Epithelial cell of prostate (primary cell): ENCODE results near the gene KRTAP10-8.
"Not testable (repeated sequence)": the region's sequence is repeated elsewhere in the genome, so short reads cannot be mapped to it uniquely, and the experiment has no call there.

Experiments
- DNase-seq: peaks from one replicate; pipeline ENCODE4 v3.0.0-alpha.2; 2011; ENCODE audit warnings: low read depth, low spot score
- H3K27ac ChIP-seq: fragments of 450-650 bp; 2 replicates; pipeline ENCODE4 v1.5.1; 2017; ENCODE audit warnings: mild to moderate bottlenecking

The KRTAP10-8 gene

GRCh38 chr21:44596068-44596725, 15.7 kb upstream of the KRTAP10-8 start:
- H3K27ac ChIP-seq, result no peak overlapping the region
- peak; percentile 52 for DNase-seq

- no peak for DNase-seq
- H3K27ac ChIP-seq, result no peak overlapping the region
Measured at GRCh38 chr21:44598061-44598460, 13.8 kb upstream of the KRTAP10-8 start.

- H3K27ac ChIP-seq, result no peak overlapping the region
- no peak for DNase-seq
Measured at GRCh38 chr21:44599264-44600029, 12.4 kb upstream of the KRTAP10-8 start.

GRCh38 chr21:44600118-44600978, 11.5 kb upstream of the KRTAP10-8 start, which contains the start of gene KRTAP10-7:
KRTAP10-7 (plus strand) TSS chr21:44600597; CDS start chr21:44600622, 25 bp downstream.
- DNase-seq, H3K27ac ChIP-seq: not testable (repeated sequence)

- DNase-seq, H3K27ac ChIP-seq: not testable (repeated sequence)
Measured at GRCh38 chr21:44601091-44601490, 10.8 kb upstream of the KRTAP10-8 start.

GRCh38 chr21:44601596-44602462, 10.1 kb upstream of the KRTAP10-8 start:
- DNase-seq, result no peak
- H3K27ac ChIP-seq, result no peak overlapping the region

GRCh38 chr21:44602463-44602850, 9.4 kb upstream of the KRTAP10-8 start:
- no peak for DNase-seq
- no peak overlapping the region for H3K27ac ChIP-seq

GRCh38 chr21:44603109-44603875, 8.6 kb upstream of the KRTAP10-8 start:
- H3K27ac ChIP-seq, result no peak overlapping the region

GRCh38 chr21:44603911-44604310, 8.0 kb upstream of the KRTAP10-8 start:
- no peak overlapping the region for H3K27ac ChIP-seq
- no peak for DNase-seq

More at GRCh38 chr21:44603109-44603875, 8.6 kb upstream of the KRTAP10-8 start:
- DNase-seq, result no peak

GRCh38 chr21:44606495-44606894, 5.4 kb upstream of the KRTAP10-8 start:
- DNase-seq, result no peak
- no peak overlapping the region for H3K27ac ChIP-seq

GRCh38 chr21:44609193-44609592, 2.7 kb upstream of the KRTAP10-8 start:
- no peak overlapping the region for H3K27ac ChIP-seq
- no peak for DNase-seq

- DNase-seq, H3K27ac ChIP-seq: not testable (repeated sequence)
Measured at GRCh38 chr21:44610157-44610843, 1.6 kb upstream of the KRTAP10-8 start.

- no peak overlapping the region for H3K27ac ChIP-seq
- DNase-seq, result no peak
Measured at GRCh38 chr21:44611551-44611950, 328 bp upstream of the KRTAP10-8 start.

GRCh38 chr21:44612669-44613229, 870 bp downstream of the KRTAP10-8 start:
- no peak for DNase-seq

GRCh38 chr21:44613386-44614155, 1.7 kb downstream of the KRTAP10-8 start:
- no peak overlapping the region for H3K27ac ChIP-seq
- DNase-seq, result no peak

More at GRCh38 chr21:44612669-44613229, 870 bp downstream of the KRTAP10-8 start:
- H3K27ac ChIP-seq, result no peak overlapping the region

- DNase-seq, result no peak
- H3K27ac ChIP-seq, result no peak overlapping the region
Measured at GRCh38 chr21:44614161-44614631, 2.3 kb downstream of the KRTAP10-8 start.

GRCh38 chr21:44614961-44615391, 3.1 kb downstream of the KRTAP10-8 start:
- H3K27ac ChIP-seq, result no peak overlapping the region
- no peak for DNase-seq
